ENCODE measurements around the gene DBNL.
"Not testable (repeated sequence)": the region's sequence is repeated elsewhere in the genome, so short reads cannot be mapped to it uniquely, and the experiment has no call there.

DNA sequence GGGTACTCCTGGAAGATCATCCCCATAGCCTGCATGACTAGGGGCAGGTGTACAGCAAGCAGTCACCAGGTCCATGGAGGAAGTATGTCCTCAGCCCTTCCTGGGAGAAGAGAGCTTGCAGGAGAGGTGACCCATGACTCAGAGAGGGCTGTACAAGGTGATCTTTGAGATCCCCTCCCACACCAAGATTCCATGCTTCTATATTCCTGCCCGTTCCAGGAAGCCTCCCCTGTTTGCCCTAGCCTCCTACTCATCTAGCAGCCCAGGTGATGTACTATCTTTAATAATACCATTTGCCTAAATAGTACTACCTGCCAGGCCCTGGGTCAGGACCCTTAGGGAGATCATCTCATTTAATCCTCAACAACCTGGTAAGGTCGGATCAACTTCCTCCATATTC, 6.6 kb upstream of the DBNL start:
- TF ChIP-seq POLR2A (IDR thresholded peaks at IDR 0.05; ENCODE audit: low read depth, low read length); TAF1 (IDR thresholded peaks at IDR 0.05; ENCODE audit: borderline replicate concordance, low read depth, low read length): not testable (repeated sequence)
